ENCODE data around the gene RPS2.

RPS2 gene

GRCh38 chr16:2009791-2010510 is 45.3 kb upstream of the RPS2 start, which contains the start of gene ZNF598:
TSS of gene ZNF598 (minus strand) at chr16:2009821.
- Histone ChIP-seq H3K4me1 (ENCODE audit: insufficient read depth, low read length, poor library complexity, severe bottlenecking) (peaks cover 10% of the 10 kb centered on the region), H3K27me3 (ENCODE audit: insufficient read depth, low read length, poor library complexity, severe bottlenecking) (no peaks in the 10 kb centered on the region), H3K4me2 (ENCODE audit: low read depth, low read length, poor library complexity, severe bottlenecking) (peak within 1 kb of the TSS; percentile 95), H4K20me1 (ENCODE audit: insufficient read depth, low read length, poor library complexity, severe bottlenecking) (peaks cover 17% of the 10 kb centered on the region), H2AFZ (ENCODE audit: low read length) (peak within 1 kb of the TSS; percentile 99), H3K9me2 (replicated peaks; ENCODE audit: low read depth, low read length) (no peaks in the 10 kb centered on the region), H3F3A (ENCODE audit: low read depth) (no peaks in the 10 kb centered on the region), H3K4me3 (ENCODE audit: low read length, poor library complexity, severe bottlenecking) (peak within 1 kb of the TSS; percentile 96), H3K36me3 (ENCODE audit: insufficient read depth, low read length) (no peaks in the 10 kb centered on the region), H3K79me2 (ENCODE audit: insufficient read depth, low read length) (peaks cover 44% of the 10 kb centered on the region), H3K9me3 (ENCODE audit: insufficient read depth, low read depth, low read length) (no peaks in the 10 kb centered on the region), H3K9ac (ENCODE audit: low read depth, low read length, poor library complexity, severe bottlenecking) (peak within 1 kb of the TSS; percentile 87)
- TF ChIP-seq, protein P1, sequence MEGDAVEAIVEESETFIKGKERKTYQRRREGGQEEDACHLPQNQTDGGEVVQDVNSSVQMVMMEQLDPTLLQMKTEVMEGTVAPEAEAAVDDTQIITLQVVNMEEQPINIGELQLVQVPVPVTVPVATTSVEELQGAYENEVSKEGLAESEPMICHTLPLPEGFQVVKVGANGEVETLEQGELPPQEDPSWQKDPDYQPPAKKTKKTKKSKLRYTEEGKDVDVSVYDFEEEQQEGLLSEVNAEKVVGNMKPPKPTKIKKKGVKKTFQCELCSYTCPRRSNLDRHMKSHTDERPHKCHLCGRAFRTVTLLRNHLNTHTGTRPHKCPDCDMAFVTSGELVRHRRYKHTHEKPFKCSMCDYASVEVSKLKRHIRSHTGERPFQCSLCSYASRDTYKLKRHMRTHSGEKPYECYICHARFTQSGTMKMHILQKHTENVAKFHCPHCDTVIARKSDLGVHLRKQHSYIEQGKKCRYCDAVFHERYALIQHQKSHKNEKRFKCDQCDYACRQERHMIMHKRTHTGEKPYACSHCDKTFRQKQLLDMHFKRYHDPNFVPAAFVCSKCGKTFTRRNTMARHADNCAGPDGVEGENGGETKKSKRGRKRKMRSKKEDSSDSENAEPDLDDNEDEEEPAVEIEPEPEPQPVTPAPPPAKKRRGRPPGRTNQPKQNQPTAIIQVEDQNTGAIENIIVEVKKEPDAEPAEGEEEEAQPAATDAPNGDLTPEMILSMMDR (conservative IDR thresholded peaks at IDR 0.05; ENCODE audit: low read length): no peak
- TF ChIP-seq EZH2phosphoT487 (IDR thresholded peaks at IDR 0.05; ENCODE audit: borderline replicate concordance): no peak

DNA sequence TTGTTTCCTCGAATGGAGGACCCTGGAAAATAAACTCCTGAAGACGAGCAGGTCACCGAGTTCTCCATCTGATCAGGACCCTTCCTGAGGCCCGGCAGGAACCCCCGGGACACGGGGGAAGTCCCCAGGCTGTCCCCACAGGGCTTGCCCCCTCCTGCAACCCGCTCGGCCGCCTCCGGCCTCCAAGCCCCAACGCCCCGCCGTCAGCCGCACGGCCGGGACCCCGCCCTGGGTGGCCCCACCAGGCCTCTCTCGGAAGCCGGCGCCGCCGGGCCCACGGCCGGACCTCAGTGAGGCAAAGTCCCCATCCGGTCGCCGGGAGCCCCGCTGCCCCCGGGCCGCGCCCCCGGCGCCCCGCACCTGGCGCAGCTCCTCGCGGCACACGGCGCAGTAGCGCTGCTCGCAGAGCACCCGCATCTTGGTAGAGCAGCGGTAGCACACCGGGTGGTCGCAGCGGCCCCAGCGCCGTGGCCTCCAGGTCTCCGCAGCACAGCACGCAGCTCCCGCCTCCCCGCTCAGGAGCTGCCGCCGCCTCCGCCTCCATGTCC is 44.6 kb upstream of the RPS2 start:
- Histone ChIP-seq H3K4me1 (ENCODE audit: insufficient read depth, low read length, poor library complexity, severe bottlenecking) (peaks cover 10% of the 10 kb centered on the region), H3K9me2 (replicated peaks; ENCODE audit: low read depth, low read length) (no peaks in the 10 kb centered on the region), H3K4me2 (ENCODE audit: low read depth, low read length, poor library complexity, severe bottlenecking) (peak overlapping the region; percentile 95), H3K4me3 (ENCODE audit: low read length, poor library complexity, severe bottlenecking) (peak overlapping the region; percentile 80), H3F3A (ENCODE audit: low read depth) (no peaks in the 10 kb centered on the region), H4K20me1 (ENCODE audit: insufficient read depth, low read length, poor library complexity, severe bottlenecking) (peaks cover 17% of the 10 kb centered on the region), H3K9ac (ENCODE audit: low read depth, low read length, poor library complexity, severe bottlenecking) (peak overlapping the region; percentile 82), H3K27me3 (ENCODE audit: insufficient read depth, low read length, poor library complexity, severe bottlenecking) (no peaks in the 10 kb centered on the region), H3K36me3 (ENCODE audit: insufficient read depth, low read length) (no peaks in the 10 kb centered on the region), H3K79me2 (ENCODE audit: insufficient read depth, low read length) (peaks cover 48% of the 10 kb centered on the region), H3K9me3 (ENCODE audit: insufficient read depth, low read depth, low read length) (no peaks in the 10 kb centered on the region), H2AFZ (ENCODE audit: low read length) (no peak overlapping the region)
- TF ChIP-seq, protein P1 (conservative IDR thresholded peaks at IDR 0.05; ENCODE audit: low read length): no peak
- TF ChIP-seq EZH2phosphoT487 (IDR thresholded peaks at IDR 0.05; ENCODE audit: borderline replicate concordance): no peak

DNA sequence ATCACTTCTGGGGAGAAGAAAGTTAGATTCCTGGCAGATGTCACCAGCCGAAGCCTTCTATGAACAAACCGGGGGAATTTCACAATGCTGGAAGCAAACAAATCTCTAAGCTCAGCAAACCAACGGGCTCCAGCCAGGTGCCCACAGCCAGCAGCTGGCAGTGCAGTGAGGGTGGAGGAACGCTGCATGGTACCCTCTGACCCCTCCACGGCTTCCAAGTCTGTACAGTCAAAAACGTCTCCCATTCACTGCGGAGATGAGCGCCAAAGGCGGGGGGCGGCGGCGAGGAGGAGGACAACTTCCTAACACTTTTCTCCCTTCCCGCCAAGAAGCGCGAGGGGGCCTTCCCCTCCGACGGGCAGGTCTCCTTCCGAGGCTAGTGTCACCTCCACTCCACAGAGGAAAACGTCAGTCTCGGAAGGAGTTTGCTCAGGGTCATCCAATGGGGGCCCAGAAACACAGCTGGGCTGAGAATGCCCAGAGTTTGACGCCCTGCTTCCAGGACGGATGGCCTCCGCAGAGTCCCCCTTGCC is 44.1 kb upstream of the RPS2 start:
- peak overlapping the region; percentile 95 for H3K4me2 ChIP-seq (ENCODE audit: low read depth, low read length, poor library complexity, severe bottlenecking)
- H3K4me1 ChIP-seq (ENCODE audit: insufficient read depth, low read length, poor library complexity, severe bottlenecking): peaks cover 10% of the 10 kb centered on the region
- H3K36me3 ChIP-seq (ENCODE audit: insufficient read depth, low read length): no peaks in the 10 kb centered on the region
- peaks cover 17% of the 10 kb centered on the region for H4K20me1 ChIP-seq (ENCODE audit: insufficient read depth, low read length, poor library complexity, severe bottlenecking)
- H3K9me3 ChIP-seq (ENCODE audit: insufficient read depth, low read depth, low read length): no peaks in the 10 kb centered on the region
- H3K27me3 ChIP-seq (ENCODE audit: insufficient read depth, low read length, poor library complexity, severe bottlenecking): no peaks in the 10 kb centered on the region
- no peaks in the 10 kb centered on the region for H3F3A ChIP-seq (ENCODE audit: low read depth)
- H2AFZ ChIP-seq (ENCODE audit: low read length): no peak overlapping the region
- H3K79me2 ChIP-seq (ENCODE audit: insufficient read depth, low read length): peaks cover 49% of the 10 kb centered on the region
- no peak for TF ChIP-seq EZH2phosphoT487 (IDR thresholded peaks at IDR 0.05; ENCODE audit: borderline replicate concordance)
- TF ChIP-seq, protein P1 (conservative IDR thresholded peaks at IDR 0.05; ENCODE audit: low read length): no peak
- no peaks in the 10 kb centered on the region for H3K9me2 ChIP-seq (replicated peaks; ENCODE audit: low read depth, low read length)
- H3K4me3 ChIP-seq (ENCODE audit: low read length, poor library complexity, severe bottlenecking): peak overlapping the region; percentile 80
- peak overlapping the region; percentile 82 for H3K9ac ChIP-seq (ENCODE audit: low read depth, low read length, poor library complexity, severe bottlenecking)
